BLaER1 (cell line): Measurements from ENCODE around the gene CRACDL.

Experiments used
- H3K27ac ChIP-seq: shearing (Covaris generic); formaldehyde crosslinking; 2 replicates; pipeline ENCODE4 v1.8.1; 2022
- H3K27me3 ChIP-seq: shearing (Covaris generic); formaldehyde crosslinking; 2 replicates; pipeline ENCODE4 v1.8.1; 2022
- H3K36me3 ChIP-seq: shearing (Covaris generic); formaldehyde crosslinking; 2 replicates; pipeline ENCODE4 v1.8.1; 2022
- H3K4me1 ChIP-seq: shearing (Covaris generic); formaldehyde crosslinking; 2 replicates; pipeline ENCODE4 v1.8.1; 2022
- H3K4me2 ChIP-seq: shearing (Covaris generic); formaldehyde crosslinking; 2 replicates; pipeline ENCODE4 v1.8.1; 2022
- H3K4me3 ChIP-seq: shearing (Covaris generic); formaldehyde crosslinking; 2 replicates; pipeline ENCODE4 v1.8.1; 2022
- H3K9ac ChIP-seq: shearing (Covaris generic); formaldehyde crosslinking; 2 replicates; pipeline ENCODE4 v1.8.1; 2022
- H3K9me3 ChIP-seq: shearing (Covaris generic); formaldehyde crosslinking; 2 replicates; pipeline ENCODE4 v1.8.1; 2022
- H4K20me1 ChIP-seq: shearing (Covaris generic); formaldehyde crosslinking; 2 replicates; pipeline ENCODE4 v1.8.1; 2022
- Cebpa-rat ChIP-seq: shearing (Covaris generic); IDR thresholded peaks from 2 replicates; pipeline ENCODE4 v1.8.1; 2022

CRACDL gene

GRCh38 chr2:98827625-98828368, 108.2 kb downstream of the CRACDL start:
- H3K4me1 ChIP-seq: peaks cover 19% of the 10 kb centered on the region
- no peaks in the 10 kb centered on the region for H3K36me3 ChIP-seq
- H3K9ac ChIP-seq: no peak overlapping the region
- no peak overlapping the region for H3K27ac ChIP-seq
- peaks cover 8% of the 10 kb centered on the region for H3K9me3 ChIP-seq
- H3K4me2 ChIP-seq: no peak overlapping the region
- no peak overlapping the region for H3K4me3 ChIP-seq
- TF ChIP-seq Cebpa-rat: no peak
- no peaks in the 10 kb centered on the region for H4K20me1 ChIP-seq
- no peaks in the 10 kb centered on the region for H3K27me3 ChIP-seq

GRCh38 chr2:98826856-98827255, 109.2 kb downstream of the CRACDL start:
- no peaks in the 10 kb centered on the region for H3K36me3 ChIP-seq
- peaks cover 17% of the 10 kb centered on the region for H3K4me1 ChIP-seq
- H3K9me3 ChIP-seq: peaks cover 18% of the 10 kb centered on the region
- no peak overlapping the region for H3K9ac ChIP-seq
- no peak overlapping the region for H3K27ac ChIP-seq
- no peak overlapping the region for H3K4me2 ChIP-seq
- H3K4me3 ChIP-seq: no peak overlapping the region
- no peaks in the 10 kb centered on the region for H3K27me3 ChIP-seq
- TF ChIP-seq Cebpa-rat: no peak
- no peaks in the 10 kb centered on the region for H4K20me1 ChIP-seq

GRCh38 chr2:98825858-98826257, 110.2 kb downstream of the CRACDL start:
- Histone ChIP-seq H3K36me3 (no peaks in the 10 kb centered on the region), H3K27me3 (no peaks in the 10 kb centered on the region), H3K27ac (no peak overlapping the region), H3K4me2 (no peak overlapping the region), H3K9ac (no peak overlapping the region), H3K4me3 (no peak overlapping the region), H3K4me1 (peaks cover 17% of the 10 kb centered on the region), H3K9me3 (peaks cover 21% of the 10 kb centered on the region), H4K20me1 (no peaks in the 10 kb centered on the region)
- TF ChIP-seq Cebpa-rat: no peak

- Histone ChIP-seq H3K27me3 (no peaks in the 10 kb centered on the region), H3K36me3 (no peaks in the 10 kb centered on the region), H3K4me2 (no peak overlapping the region), H3K9ac (no peak overlapping the region), H3K27ac (no peak overlapping the region), H4K20me1 (no peaks in the 10 kb centered on the region), H3K9me3 (peaks cover 21% of the 10 kb centered on the region), H3K4me1 (peaks cover 17% of the 10 kb centered on the region), H3K4me3 (no peak overlapping the region)
- TF ChIP-seq Cebpa-rat: no peak
These were observed 110.6 kb downstream of the CRACDL start for GRCh38 chr2:98825404-98825803.

GRCh38 chr2:98825020-98825350, 111.0 kb downstream of the CRACDL start:
- H4K20me1 ChIP-seq: no peaks in the 10 kb centered on the region
- no peak overlapping the region for H3K27ac ChIP-seq
- H3K4me1 ChIP-seq: peaks cover 19% of the 10 kb centered on the region
- H3K4me3 ChIP-seq: no peak overlapping the region
- H3K27me3 ChIP-seq: no peaks in the 10 kb centered on the region
- H3K36me3 ChIP-seq: no peaks in the 10 kb centered on the region
- no peak overlapping the region for H3K9ac ChIP-seq
- no peak for TF ChIP-seq Cebpa-rat
- H3K9me3 ChIP-seq: peaks cover 21% of the 10 kb centered on the region
- H3K4me2 ChIP-seq: no peak overlapping the region

- Histone ChIP-seq H3K36me3 (no peaks in the 10 kb centered on the region), H4K20me1 (no peaks in the 10 kb centered on the region), H3K27me3 (no peaks in the 10 kb centered on the region), H3K4me2 (no peak overlapping the region), H3K4me1 (peaks cover 21% of the 10 kb centered on the region), H3K9ac (no peak overlapping the region), H3K27ac (no peak overlapping the region), H3K9me3 (peaks cover 21% of the 10 kb centered on the region), H3K4me3 (no peak overlapping the region)
- TF ChIP-seq Cebpa-rat: no peak
These were observed 111.6 kb downstream of the CRACDL start for GRCh38 chr2:98824256-98825019.

- Histone ChIP-seq H3K4me2 (no peak overlapping the region), H4K20me1 (no peaks in the 10 kb centered on the region), H3K27me3 (no peaks in the 10 kb centered on the region), H3K9me3 (peaks cover 21% of the 10 kb centered on the region), H3K9ac (no peak overlapping the region), H3K4me1 (peaks cover 11% of the 10 kb centered on the region), H3K4me3 (no peak overlapping the region), H3K27ac (no peak overlapping the region), H3K36me3 (no peaks in the 10 kb centered on the region)
- no peak for TF ChIP-seq Cebpa-rat
These were observed 112.5 kb downstream of the CRACDL start for GRCh38 chr2:98823196-98824170.

- H4K20me1 ChIP-seq: no peaks in the 10 kb centered on the region
- peaks cover 21% of the 10 kb centered on the region for H3K9me3 ChIP-seq
- TF ChIP-seq Cebpa-rat: no peak
- H3K27me3 ChIP-seq: no peaks in the 10 kb centered on the region
- H3K4me2 ChIP-seq: no peak overlapping the region
- 0 out of 2 replicates have a peak, but pooled peaks cover 8% of the 10 kb centered on the region for H3K4me1 ChIP-seq
- H3K36me3 ChIP-seq: no peaks in the 10 kb centered on the region
- H3K27ac ChIP-seq: no peak overlapping the region
- 0 out of 2 replicates have a peak overlapping the region, but pooled peaks have one; percentile 25 for H3K4me3 ChIP-seq
- H3K9ac ChIP-seq: no peak overlapping the region
These were observed 113.5 kb downstream of the CRACDL start for GRCh38 chr2:98822301-98823164.

GRCh38 chr2:98821629-98822135, 114.3 kb downstream of the CRACDL start:
- H3K4me2 ChIP-seq: no peak overlapping the region
- no peak overlapping the region for H3K4me3 ChIP-seq
- no peaks in the 10 kb centered on the region for H4K20me1 ChIP-seq
- no peak overlapping the region for H3K9ac ChIP-seq
- H3K9me3 ChIP-seq: peaks cover 21% of the 10 kb centered on the region
- no peak overlapping the region for H3K27ac ChIP-seq
- no peaks in the 10 kb centered on the region for H3K36me3 ChIP-seq
- TF ChIP-seq Cebpa-rat: no peak
- 0 out of 2 replicates have a peak, but pooled peaks cover 8% of the 10 kb centered on the region for H3K4me1 ChIP-seq
- H3K27me3 ChIP-seq: no peaks in the 10 kb centered on the region
